ENCODE results near the gene ITPR1.

The ITPR1 gene

GRCh38 chr3:4509983-4510755, 17.0 kb downstream of the ITPR1 start:
- DNase-seq (ENCODE audit: low spot score), result no peak

DNA sequence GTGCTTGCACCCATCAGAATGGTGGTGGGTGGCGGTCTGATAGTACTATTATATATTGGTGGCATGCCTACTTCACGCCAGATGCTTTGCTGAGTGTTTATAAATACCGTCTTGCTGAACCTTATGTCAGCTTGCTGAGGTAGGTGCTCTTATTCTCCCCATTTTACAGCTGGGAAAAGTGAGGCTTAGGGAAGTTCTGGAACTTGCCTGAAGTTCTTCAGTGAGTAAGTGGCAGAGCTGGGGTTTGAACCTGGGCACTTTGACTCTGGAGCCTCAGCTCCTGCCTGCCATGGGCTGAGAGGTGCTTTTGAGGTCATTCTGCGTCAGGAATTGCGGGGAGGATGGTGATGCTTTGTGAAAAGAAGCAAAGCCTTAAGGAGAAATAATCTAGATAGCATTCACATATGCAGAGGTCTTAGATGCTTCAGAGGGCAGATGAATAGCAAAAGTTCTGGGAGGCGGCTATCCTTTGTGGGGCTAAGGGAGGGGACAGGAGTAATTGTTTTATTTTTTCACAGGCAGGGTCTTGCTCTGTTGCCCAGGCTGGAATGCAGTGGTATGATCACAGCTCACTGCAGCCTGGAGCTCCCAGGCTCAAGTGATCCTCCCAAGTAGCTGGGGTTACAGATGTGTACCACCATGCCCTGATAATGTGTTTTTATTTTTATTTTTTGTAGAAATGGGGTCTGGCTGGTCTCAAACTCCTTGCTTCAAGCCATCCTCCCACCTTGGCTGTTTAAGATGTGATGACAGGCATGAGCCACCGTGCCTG, 18.5 kb downstream of the ITPR1 start:
- DNase-seq (ENCODE audit: low spot score), result no peak

DNA sequence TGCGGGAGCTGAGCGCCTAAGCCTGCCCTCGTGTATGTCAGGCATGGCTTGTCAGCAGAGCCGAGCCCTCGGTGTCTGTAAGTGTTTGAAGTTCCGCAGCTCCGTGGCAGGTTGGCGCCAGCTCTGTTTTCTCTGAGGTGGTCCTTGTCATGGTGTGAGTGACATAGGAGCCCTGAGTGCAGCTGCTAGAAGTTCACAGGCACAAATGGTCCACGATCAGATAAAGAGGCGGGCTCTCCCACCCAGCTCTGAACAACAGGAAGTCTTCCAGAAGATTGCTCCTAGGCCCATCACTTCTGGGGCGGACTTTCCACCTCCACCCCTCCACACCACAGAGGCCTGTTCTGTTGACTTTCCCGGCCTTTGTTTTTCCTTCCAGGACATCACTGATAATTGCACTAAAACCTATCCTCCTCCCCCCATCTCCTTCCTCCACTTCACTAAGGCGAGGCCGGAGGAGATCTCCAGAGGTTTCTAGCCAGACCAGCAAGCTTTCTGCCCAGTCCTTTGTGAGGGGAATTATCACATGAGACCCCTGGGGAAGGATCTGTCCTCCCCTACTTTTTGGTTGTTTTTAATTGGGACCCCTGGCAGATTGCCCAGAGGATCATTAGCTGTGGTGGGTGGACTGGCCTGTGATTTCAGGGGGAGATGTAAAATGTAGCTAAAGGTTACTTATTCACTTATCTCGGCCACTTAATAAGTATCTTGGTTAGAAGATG, 19.9 kb downstream of the ITPR1 start:
- no peak for DNase-seq (ENCODE audit: low spot score)

- DNase-seq (ENCODE audit: low spot score), result no peak
Observed at GRCh38 chr3:4514321-4514720, 21.2 kb downstream of the ITPR1 start.

DNA sequence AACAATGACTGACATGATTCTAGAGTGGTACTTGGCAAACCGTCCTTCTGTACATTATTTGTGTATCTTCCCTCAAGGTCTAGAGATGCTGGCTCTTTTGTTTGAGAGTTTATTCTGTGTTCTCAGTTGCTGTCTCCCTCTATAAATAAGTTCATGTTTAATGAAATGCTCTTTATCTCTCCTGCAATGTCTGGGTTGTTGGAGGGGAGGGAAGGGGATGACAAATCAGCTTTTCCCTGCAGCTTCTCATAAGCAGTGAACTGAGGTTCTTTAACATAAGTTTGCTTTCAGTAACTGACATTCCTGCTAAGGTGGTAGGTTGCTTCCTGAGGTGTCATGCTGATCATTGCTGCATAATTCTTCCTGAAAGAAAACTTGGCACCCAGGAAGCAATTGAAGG, 21.8 kb downstream of the ITPR1 start:
- no peak for DNase-seq (ENCODE audit: low spot score)

DNA sequence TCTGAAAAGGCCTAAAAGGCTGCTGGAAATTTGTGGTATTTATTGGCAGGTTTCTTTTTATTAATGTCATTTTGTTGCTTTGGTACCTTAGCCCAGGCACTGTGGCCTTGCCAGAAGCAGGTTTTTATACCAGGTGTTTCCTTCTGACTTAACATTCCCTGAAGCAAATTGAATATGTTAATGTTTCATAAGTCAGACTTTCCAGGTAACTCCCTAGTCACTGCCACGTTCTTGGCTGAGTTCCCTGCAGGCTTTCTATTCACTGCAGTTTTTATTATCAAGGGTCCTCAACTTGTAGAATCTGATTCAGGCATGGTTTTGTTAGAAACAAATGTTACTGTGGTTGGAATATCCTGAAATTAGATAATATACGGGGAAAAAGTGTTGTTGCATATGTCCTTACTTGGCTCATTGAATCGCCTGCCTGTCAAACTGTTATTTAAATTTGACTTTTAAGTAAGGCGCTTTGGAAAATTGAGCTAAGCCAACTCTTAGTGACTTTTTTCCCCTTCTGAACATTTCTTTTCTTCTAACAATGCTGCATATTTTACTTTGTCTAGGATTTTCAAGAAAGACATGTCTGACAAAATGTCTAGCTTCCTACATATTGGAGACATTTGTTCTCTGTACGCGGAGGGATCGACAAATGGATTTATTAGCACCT, 22.9 kb downstream of the ITPR1 start:
- no peak for DNase-seq (ENCODE audit: low spot score)

DNA sequence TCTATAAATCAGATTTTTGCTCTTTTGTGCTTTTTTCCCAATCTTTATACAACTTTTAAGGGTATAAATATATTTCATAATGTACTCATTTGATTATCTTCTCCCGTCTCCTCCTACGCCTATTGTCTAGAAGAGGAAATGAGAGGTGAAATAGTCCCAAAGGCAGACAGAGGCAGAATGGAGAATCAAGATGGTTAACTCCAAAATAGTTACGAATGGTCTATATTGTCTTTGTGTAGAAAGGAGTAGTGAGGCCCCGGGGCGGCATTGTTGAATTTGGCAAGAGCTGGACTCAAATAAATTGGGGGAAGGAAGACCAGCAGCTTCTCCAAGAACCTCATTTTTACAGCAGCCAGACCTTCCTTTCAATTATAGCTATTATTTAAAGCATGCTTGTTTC, 23.9 kb downstream of the ITPR1 start:
- DNase-seq (ENCODE audit: low spot score), result no peak

GRCh38 chr3:4517643-4518311, 24.6 kb downstream of the ITPR1 start:
- no peak for DNase-seq (ENCODE audit: low spot score)

DNA sequence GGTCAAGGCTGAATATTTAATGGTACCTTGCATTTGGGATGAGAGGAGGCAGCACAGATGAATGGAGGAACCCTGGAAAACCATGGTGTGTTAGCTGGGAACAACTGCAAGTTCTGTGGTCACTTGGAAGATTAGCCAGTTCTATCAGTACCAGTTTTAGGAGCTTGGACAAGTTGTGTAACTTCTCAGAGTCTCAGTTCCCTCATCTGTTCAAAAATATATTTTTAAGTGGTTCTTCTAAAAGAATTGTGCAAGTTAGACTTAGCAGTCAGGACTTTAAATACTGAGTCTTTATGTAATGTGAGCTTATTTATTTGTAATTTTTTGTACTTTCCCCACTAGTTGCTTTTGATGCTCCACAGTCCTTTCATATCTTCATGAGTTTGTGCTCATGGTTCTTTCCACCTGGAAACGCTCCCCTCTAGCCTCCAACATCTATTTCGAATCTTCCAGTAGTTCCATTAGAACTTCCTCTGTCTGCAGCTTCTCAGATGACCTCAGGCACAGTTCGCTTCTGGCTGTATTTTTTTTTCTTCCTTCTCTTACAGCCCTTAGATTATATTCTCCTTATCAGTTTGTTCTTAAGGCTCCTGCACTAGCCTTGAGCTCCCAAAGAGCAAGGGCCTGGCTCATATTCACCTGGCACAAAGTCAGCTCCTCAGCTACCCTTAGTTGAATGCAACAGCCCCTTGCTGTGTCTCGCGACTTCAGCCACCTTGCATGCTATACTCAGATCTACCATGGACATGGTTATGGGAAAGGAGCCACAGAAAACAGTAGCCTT, 27.1 kb downstream of the ITPR1 start:
- DNase-seq (ENCODE audit: low spot score), result no peak

GRCh38 chr3:4522947-4523346, 29.8 kb downstream of the ITPR1 start:
- no peak for DNase-seq (ENCODE audit: low spot score)

DNA sequence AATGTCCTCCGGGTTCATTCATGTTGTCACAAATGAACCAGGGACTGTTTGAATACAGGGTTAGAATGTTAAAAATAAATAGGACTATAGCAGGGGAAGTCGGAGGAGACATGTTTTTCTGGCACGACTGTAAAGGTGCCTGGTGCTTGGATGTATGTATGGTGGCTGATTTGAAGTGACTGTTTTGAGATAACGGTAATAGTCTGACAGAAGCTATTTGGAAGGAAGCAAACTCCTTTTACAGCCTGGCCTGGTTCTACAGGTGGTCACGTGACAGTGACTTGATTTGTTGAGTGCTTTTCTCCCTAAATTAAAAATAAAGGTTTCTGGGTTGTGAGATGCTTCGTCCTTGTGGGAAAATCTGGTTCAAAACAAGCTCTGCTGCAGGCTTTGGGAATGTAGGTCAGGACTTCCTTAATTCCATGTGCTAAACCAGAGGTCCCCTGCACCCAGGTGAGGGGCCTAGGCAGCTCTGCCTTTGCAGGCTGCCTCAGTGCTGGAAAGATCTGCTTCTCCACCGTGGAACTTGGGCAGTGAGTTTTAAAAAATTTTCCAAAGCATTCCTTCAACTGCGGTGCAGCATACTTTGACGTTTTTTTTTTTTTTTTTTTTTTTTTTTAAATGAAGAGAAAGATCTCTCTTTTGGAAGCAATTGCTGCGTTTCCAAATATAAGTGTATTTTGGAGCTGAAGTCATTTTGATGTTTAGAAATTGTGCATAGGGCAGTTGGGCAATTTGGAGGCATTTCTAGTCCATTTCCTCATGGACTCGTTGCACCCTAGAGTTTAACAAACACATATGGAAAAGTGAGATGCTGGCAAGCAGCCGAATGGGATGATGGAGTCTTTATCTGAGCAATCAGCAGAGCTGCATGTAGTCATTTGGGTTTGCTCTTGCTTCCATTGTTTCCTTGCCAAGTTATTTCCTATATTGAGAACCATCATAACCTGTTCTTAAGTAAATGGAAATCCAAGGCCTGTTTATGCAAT, 30.9 kb downstream of the ITPR1 start:
- peak; percentile 13 for DNase-seq (ENCODE audit: low spot score)

GRCh38 chr3:4525560-4526223, 32.5 kb downstream of the ITPR1 start:
- no peak for DNase-seq (ENCODE audit: low spot score)

GRCh38 chr3:4528320-4528719, 35.2 kb downstream of the ITPR1 start:
- DNase-seq (ENCODE audit: low spot score), result no peak

DNA sequence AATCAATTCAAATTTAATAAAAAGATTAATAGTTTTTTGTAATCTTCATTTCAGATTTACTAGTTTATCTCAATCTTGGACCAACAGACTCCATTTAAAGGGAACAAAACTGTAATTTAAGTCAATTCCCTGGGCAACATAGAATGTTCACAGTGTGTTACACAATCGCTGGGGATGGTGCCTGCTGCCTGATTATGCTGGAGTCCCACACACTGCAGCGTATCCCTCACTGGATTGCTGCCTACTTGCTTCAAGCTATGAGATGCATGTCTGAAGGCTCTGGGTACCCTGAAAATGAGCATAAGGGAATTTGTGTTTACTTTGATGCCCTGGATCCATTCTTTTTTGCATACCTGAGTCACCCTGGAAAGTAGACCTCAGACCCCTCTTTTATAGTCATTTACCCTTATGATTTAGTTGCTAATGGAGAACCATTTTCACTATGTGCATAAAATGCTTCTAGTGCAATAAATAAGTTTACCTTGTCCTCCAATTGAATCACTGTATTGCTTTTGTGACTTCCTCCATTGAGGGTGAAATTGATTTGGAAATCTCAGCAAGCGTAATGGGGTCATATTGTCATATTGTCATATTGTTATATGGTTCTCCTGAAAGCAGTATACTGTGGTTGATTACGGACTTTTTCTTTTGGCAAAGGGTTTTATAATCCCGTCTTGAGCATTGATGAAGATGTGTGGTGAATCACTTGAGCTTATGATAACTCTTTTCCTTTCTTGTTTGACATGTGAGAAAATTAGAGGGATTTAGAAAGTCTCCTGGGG, 35.9 kb downstream of the ITPR1 start:
- no peak for DNase-seq (ENCODE audit: low spot score)

GRCh38 chr3:4529876-4530588, 36.9 kb downstream of the ITPR1 start:
- DNase-seq (ENCODE audit: low spot score), result no peak

GRCh38 chr3:4531478-4532025, 38.4 kb downstream of the ITPR1 start:
- no peak for DNase-seq (ENCODE audit: low spot score)

GRCh38 chr3:4532535-4533112, 39.5 kb downstream of the ITPR1 start:
- DNase-seq (ENCODE audit: low spot score), result no peak

All from AG08396 (cell line).